Measurements from ENCODE around the gene PBX1.
"Not testable (repeated sequence)": the region's sequence is repeated elsewhere in the genome, so short reads cannot be mapped to it uniquely, and the experiment has no call there.

DNA sequence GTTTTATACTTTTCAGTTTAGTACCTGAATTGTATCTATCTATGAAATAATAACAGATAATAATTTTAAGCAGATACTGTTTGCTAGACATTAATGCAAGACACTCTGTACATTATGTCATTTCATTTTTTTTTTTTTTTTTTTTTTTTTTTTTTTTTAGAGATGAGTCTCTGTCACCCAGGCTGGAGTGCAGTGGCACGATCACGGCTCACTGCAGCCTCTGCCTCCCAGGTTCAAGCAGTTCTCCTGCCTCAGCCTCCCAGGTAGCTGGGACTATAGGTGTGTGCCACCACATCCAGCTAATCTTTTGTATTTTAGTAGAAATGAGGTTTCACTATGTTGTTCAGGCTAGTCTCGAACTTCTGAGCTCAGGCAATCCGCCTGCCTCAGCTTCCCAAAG lies 44.8 kb downstream of the PBX1 start:
- not testable (repeated sequence) for TF ChIP-seq POLR2AphosphoS5, POLR2A (IDR thresholded peaks at IDR 0.05)
- TF ChIP-seq, protein P1, sequence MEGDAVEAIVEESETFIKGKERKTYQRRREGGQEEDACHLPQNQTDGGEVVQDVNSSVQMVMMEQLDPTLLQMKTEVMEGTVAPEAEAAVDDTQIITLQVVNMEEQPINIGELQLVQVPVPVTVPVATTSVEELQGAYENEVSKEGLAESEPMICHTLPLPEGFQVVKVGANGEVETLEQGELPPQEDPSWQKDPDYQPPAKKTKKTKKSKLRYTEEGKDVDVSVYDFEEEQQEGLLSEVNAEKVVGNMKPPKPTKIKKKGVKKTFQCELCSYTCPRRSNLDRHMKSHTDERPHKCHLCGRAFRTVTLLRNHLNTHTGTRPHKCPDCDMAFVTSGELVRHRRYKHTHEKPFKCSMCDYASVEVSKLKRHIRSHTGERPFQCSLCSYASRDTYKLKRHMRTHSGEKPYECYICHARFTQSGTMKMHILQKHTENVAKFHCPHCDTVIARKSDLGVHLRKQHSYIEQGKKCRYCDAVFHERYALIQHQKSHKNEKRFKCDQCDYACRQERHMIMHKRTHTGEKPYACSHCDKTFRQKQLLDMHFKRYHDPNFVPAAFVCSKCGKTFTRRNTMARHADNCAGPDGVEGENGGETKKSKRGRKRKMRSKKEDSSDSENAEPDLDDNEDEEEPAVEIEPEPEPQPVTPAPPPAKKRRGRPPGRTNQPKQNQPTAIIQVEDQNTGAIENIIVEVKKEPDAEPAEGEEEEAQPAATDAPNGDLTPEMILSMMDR (IDR thresholded peaks at IDR 0.05), result not testable (repeated sequence)

All from sigmoid colon (tissue), 4 donors.